ENCODE results near the gene MSANTD7. TPM values are rescaled to one million over a fixed set of nuclear protein-coding genes. Genes with fewer than 3 reads are reported as not detected.

The MSANTD7 gene
- total and polyA plus RNA-seq, 8 donors = 2.1 to 6.4 (median 5.0) TPM

- H3K4me1 ChIP-seq = peaks cover 4 to 9% (median 8%) of the 10 kb centered on the region in 3 donors
- intact Hi-C loops (cut with DNase I) = loop anchor here in 1 of 3 donors (10.0 kb wide), 2 partner anchors 279 to 319 kb away; no protein-coding TSS in a partner anchor
- no peak for FAIRE-seq
- WGBS, 2 donors = 88 to 90% methylated on average over 3 of the region's 3 CpGs
- H3K27me3 ChIP-seq = no peaks in the 10 kb centered on the region
- no peak overlapping the region for H3K27ac ChIP-seq
- no peak for TF ChIP-seq CTCF (IDR thresholded peaks at IDR 0.05)
- H3K9me3 ChIP-seq = no peaks in the 10 kb centered on the region
- DNase-seq = no peak
- ATAC-seq = no peak
- H3K36me3 ChIP-seq = no peaks in the 10 kb centered on the region
- H3K4me3 ChIP-seq = no peak overlapping the region
Observed at GRCh38 chr10:14823966-14824365, 14.1 kb upstream of the MSANTD7 start.

- ATAC-seq (no peak), FAIRE-seq (no peak), DNase-seq (no peak)
- no peaks in the 10 kb centered on the region for H3K9me3 ChIP-seq
- H3K27me3 ChIP-seq = no peaks in the 10 kb centered on the region
- intact Hi-C loops (cut with DNase I) = loop anchor here in 1 of 3 donors (10.0 kb wide), 2 partner anchors 281 to 321 kb away; no protein-coding TSS in a partner anchor
- WGBS, 2 donors = 23 to 70% methylated on average over 1 of the region's 1 CpG
- no peak overlapping the region for H3K27ac ChIP-seq
- H3K4me1 ChIP-seq = peaks cover 4 to 9% (median 8%) of the 10 kb centered on the region in 3 donors
- no peak overlapping the region for H3K4me3 ChIP-seq
- TF ChIP-seq CTCF (IDR thresholded peaks at IDR 0.05) = no peak
- no peaks in the 10 kb centered on the region for H3K36me3 ChIP-seq
Observed at GRCh38 chr10:14826076-14826829, 11.9 kb upstream of the MSANTD7 start.

- Histone ChIP-seq H3K4me3 (no peak overlapping the region), H3K27ac (no peak overlapping the region), H3K4me1 (peaks cover 0 to 7% (median 6%) of the 10 kb centered on the region in 3 donors), H3K27me3 (no peaks in the 10 kb centered on the region), H3K9me3 (no peaks in the 10 kb centered on the region), H3K36me3 (no peaks in the 10 kb centered on the region)
- TF ChIP-seq CTCF (IDR thresholded peaks at IDR 0.05) = no peak
- FAIRE-seq (no peak), DNase-seq (no peak), ATAC-seq (no peak)
- intact Hi-C loops (cut with DNase I) = no loop called here
- WGBS, 2 donors = 77 to 80% methylated on average over 3 of the region's 3 CpGs
Observed at GRCh38 chr10:14833106-14833505, 5.0 kb upstream of the MSANTD7 start.

GRCh38 chr10:14836208-14836607, 1.9 kb upstream of the MSANTD7 start:
- DNase-seq = no peak
- no peak for TF ChIP-seq CTCF (IDR thresholded peaks at IDR 0.05)
- FAIRE-seq = no peak
- intact Hi-C loops (cut with DNase I) = no loop called here
- Histone ChIP-seq H3K9me3 (no peaks in the 10 kb centered on the region), H3K4me1 (peaks cover 0 to 13% (median 6%) of the 10 kb centered on the region in 3 donors), H3K36me3 (peaks cover 0 to under 1% (median 0%) of the 10 kb centered on the region in 3 donors), H3K27ac (no peak overlapping the region), H3K27me3 (no peaks in the 10 kb centered on the region), H3K4me3 (no peak overlapping the region)
- WGBS, 2 donors = 95 to 100% methylated on average over 2 of the region's 2 CpGs
- ATAC-seq = no peak
